Lower leg skin (tissue), 3 donors: ENCODE results near the gene SFMBT2.

Experiments
- CTCF ChIP-seq, 3 donors: fragments of 450-650 bp; IDR thresholded peaks; one replicate each; pipeline ENCODE4 v1.5.1; 2016; ENCODE audit warnings: antibody characterized with exemption in 3 of 3, mild to moderate bottlenecking in 3 of 3, moderate library complexity in 2 of 3
- POLR2A ChIP-seq, 2 donors: fragments of 450-650 bp; IDR thresholded peaks; one replicate each; pipeline ENCODE4 v1.6.1; 2016 to 2017; ENCODE audit warnings: antibody characterized with exemption in 2 of 2, mild to moderate bottlenecking in 1 of 2, moderate library complexity in 1 of 2

- TF ChIP-seq CTCF (IDR thresholded peaks at IDR 0.05) (no peak), POLR2A (IDR thresholded peaks at IDR 0.05) (no peak)
These were observed 201.4 kb downstream of the SFMBT2 start for GRCh38 chr10:7209458-7209857.
